GM12872 (cell line): ENCODE results near the gene TBC1D16.

Experiments used
- CTCF ChIP-seq: IDR thresholded peaks from 3 replicates; pipeline ENCODE4 v1.5.1; 2011; ENCODE audit warnings: low read depth, mild to moderate bottlenecking, low read length, moderate library complexity; ENCODE audit not compliant: insufficient read depth

The TBC1D16 gene

GRCh38 chr17:79983456-79983855 is 52.2 kb downstream of the TBC1D16 start:
- TF ChIP-seq CTCF, result no peak

- TF ChIP-seq CTCF, result no peak
Observed at GRCh38 chr17:79982986-79983385, 52.7 kb downstream of the TBC1D16 start.

- no peak for TF ChIP-seq CTCF
Observed at GRCh38 chr17:79981661-79982101, 54.0 kb downstream of the TBC1D16 start.

GRCh38 chr17:79981090-79981489 is 54.6 kb downstream of the TBC1D16 start:
- TF ChIP-seq CTCF, result no peak

GRCh38 chr17:79980246-79981043 is 55.2 kb downstream of the TBC1D16 start:
- no peak for TF ChIP-seq CTCF

GRCh38 chr17:79979816-79980215 is 55.9 kb downstream of the TBC1D16 start:
- TF ChIP-seq CTCF, result no peak

- no peak for TF ChIP-seq CTCF
Observed at GRCh38 chr17:79979221-79979741, 56.4 kb downstream of the TBC1D16 start.
